ENCODE measurements around the gene ANKLE2. TPM values are rescaled to one million over a fixed set of nuclear protein-coding genes. Genes with fewer than 3 reads are reported as not detected.
"Not testable (repeated sequence)": the region's sequence is repeated elsewhere in the genome, so short reads cannot be mapped to it uniquely, and the experiment has no call there.

ANKLE2 gene
- total RNA-seq, 4 donors from 2014 or later, result 68.2 to 103 (median 82.9) TPM

DNA sequence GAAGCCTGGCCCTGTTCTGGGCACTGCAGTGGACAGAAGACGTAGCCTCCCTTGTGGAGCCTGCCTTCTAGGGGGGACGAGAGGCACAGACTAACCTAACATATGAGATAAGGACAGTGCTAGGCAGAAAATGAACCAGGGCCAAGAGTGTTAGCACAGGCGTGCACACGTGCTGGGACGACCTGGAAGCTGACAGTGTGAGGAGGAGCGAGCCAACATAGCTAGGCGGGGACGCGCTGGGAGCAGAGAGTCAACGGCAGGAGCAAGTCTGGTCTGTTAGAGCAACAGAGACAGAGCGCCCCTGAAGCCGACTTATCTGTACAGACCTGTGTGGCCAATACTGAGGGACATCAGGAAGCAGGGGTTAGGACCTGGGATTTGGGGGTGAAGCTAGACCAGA is 66.2 kb downstream of the ANKLE2 start:
- 95 to 96% methylated on average over 12 of the region's 12 CpGs for WGBS, 2 donors

DNA sequence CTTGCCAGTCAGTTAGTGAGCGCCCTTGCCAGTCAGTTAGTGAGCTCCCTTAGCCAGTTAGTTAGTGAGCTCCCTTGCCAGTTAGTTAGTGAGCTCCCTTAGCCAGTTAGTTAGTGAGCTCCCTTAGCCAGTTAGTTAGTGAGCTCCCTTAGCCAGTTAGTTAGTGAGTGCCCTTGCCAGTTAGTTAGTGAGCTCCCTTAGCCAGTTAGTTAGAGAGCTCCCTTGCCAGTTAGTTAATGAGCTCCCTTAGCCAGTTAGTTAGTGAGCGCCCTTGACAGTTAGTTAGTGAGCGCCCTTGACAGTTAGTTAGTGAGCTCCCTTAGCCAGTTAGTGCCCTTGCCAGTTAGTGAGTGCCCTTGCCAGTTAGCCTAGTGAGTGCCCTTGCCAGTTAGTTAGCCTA is 66.7 kb downstream of the ANKLE2 start:
- WGBS, 2 donors, result 100% methylated on average over 3 of the region's 3 CpGs
- H3K4me1 ChIP-seq; H3K27me3 ChIP-seq; DNase-seq (ENCODE audit: low spot score in 2 of 2); H3K27ac ChIP-seq; H3K9me3 ChIP-seq; H3K4me3 ChIP-seq: not testable (repeated sequence)
- H3K36me3 ChIP-seq, result peaks cover 0 to 47% (median 2%) of the 10 kb centered on the region in 3 donors

More for the DNA sequence above, 66.2 kb downstream of the ANKLE2 start:
- no peak for DNase-seq (ENCODE audit: low spot score in 2 of 2)
- peaks cover 0 to 44% (median 2%) of the 10 kb centered on the region in 3 donors for H3K36me3 ChIP-seq
- no peaks in the 10 kb centered on the region for H3K9me3 ChIP-seq
- no peak overlapping the region for H3K27ac ChIP-seq
- no peak for TF ChIP-seq EP300 (IDR thresholded peaks at IDR 0.05)
- no peak for TF ChIP-seq POLR2A (IDR thresholded peaks at IDR 0.05)
- no peak for TF ChIP-seq CTCF (IDR thresholded peaks at IDR 0.05)
- H3K27me3 ChIP-seq, result no peaks in the 10 kb centered on the region
- H3K4me3 ChIP-seq, result no peak overlapping the region
- peaks cover 0 to 1% (median 0%) of the 10 kb centered on the region in 4 donors for H3K4me1 ChIP-seq

DNA sequence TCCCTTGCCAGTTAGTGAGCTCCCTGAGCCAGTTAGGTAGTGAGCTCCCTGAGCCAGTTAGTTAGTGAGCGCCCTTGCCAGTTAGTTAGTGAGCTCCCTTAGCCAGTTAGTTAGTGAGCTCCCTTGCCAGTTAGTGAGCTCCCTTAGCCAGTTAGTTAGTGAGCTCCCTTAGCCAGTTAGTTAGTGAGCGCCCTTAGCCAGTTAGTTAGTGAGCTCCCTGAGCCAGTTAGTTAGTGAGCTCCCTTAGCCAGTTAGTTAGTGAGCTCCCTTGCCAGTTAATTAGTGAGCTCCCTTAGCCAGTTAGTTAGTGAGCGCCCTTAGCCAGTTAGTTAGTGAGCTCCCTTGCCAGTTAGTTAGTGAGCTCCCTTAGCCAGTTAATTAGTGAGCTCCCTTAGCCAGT is 69.6 kb downstream of the ANKLE2 start:
- Histone ChIP-seq H3K4me1 (peaks cover 0 to 15% (median 0%) of the 10 kb centered on the region in 4 donors), H3K36me3 (peaks cover 0 to 21% (median 2%) of the 10 kb centered on the region in 3 donors)
- not testable (repeated sequence) for H3K4me3 ChIP-seq; DNase-seq (ENCODE audit: low spot score in 2 of 2); H3K27me3 ChIP-seq; H3K27ac ChIP-seq; H3K9me3 ChIP-seq
- 94 to 96% methylated on average over 3 of the region's 3 CpGs for WGBS, 2 donors

DNA sequence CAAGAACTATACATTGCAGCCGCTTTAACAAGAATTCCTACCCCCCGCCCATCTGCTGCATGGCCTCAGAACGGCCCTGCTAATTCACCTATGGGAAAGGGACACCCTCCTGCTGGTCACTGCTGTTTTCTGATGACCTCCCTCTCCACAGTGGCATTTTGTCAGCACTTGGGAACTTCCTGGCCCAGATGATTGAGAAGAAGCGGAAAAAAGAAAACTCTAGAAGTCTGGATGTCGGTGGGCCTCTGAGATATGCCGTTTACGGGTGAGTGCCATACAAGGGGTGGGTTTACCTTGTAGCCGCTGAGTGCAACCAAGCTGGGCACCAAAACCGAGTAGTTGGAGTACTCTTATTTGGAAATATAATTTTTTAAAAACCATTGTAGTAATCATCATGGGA is 71.5 kb downstream of the ANKLE2 start:
- Histone ChIP-seq H3K4me3 (no peak overlapping the region), H3K27ac (no peak overlapping the region), H3K4me1 (peaks cover 0 to 29% (median 4%) of the 10 kb centered on the region in 4 donors), H3K36me3 (peaks cover 0 to 6% (median 0%) of the 10 kb centered on the region in 3 donors), H3K27me3 (no peaks in the 10 kb centered on the region), H3K9me3 (no peaks in the 10 kb centered on the region)
- DNase-seq (ENCODE audit: low spot score in 2 of 2), result no peak
- TF ChIP-seq EP300 (IDR thresholded peaks at IDR 0.05), result no peak
- TF ChIP-seq CTCF (IDR thresholded peaks at IDR 0.05), result no peak
- TF ChIP-seq POLR2A (IDR thresholded peaks at IDR 0.05), result no peak
- 91 to 96% methylated on average over 9 of the region's 9 CpGs for WGBS, 2 donors

DNA sequence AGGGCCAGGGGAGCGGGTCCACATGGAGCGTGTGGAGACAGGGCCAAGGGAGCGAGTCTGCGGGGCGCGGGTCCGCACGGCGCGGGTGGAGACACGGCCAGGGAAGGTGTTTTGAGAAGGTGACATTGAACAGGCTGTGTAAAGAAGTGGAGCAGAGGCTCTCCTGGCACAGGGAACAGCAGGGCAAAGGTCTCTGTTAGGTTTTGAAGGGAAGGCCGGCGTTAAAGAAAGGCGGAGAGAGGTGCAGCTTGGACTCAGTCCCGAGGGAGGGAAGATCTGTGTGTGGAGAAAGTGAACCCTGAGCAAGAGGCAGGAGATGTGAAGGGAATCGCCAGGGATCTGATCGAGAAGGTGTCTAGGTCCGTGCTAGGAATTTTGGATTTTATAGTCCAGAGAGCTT is 72.4 kb downstream of the ANKLE2 start:
- TF ChIP-seq EP300 (IDR thresholded peaks at IDR 0.05), result no peak
- TF ChIP-seq CTCF (IDR thresholded peaks at IDR 0.05), result no peak
- DNase-seq (ENCODE audit: low spot score in 2 of 2), result no peak
- Histone ChIP-seq H3K27ac (peak overlapping the region in 2 of 4 donors; percentile 11 to 50), H3K9me3 (no peaks in the 10 kb centered on the region), H3K4me1 (peaks cover 0 to 32% (median 4%) of the 10 kb centered on the region in 4 donors), H3K27me3 (no peaks in the 10 kb centered on the region), H3K36me3 (peaks cover 0 to 6% (median 0%) of the 10 kb centered on the region in 3 donors), H3K4me3 (peak overlapping the region in 2 of 4 donors; percentile 9 to 26)
- WGBS, 2 donors, result 78 to 83% methylated on average over 18 of the region's 18 CpGs

- H3K9me3 ChIP-seq, result no peaks in the 10 kb centered on the region
- H3K27me3 ChIP-seq, result no peaks in the 10 kb centered on the region
- H3K27ac ChIP-seq, result peak within 1 kb of the TSS; percentile 37 to 79 (median 67)
- peak within 1 kb of the TSS; percentile 83 to 98 (median 92) for H3K4me3 ChIP-seq
- peaks cover 0 to 32% (median 4%) of the 10 kb centered on the region in 4 donors for H3K4me1 ChIP-seq
- peak; percentile 92 to 94 for DNase-seq (ENCODE audit: low spot score in 2 of 2)
- WGBS, 2 donors, result 2% methylated on average over 32 of the region's 134 CpGs; no CpG with 5 or more reads in 1 of the 2 donors
- H3K36me3 ChIP-seq, result peaks cover 0 to 6% (median 0%) of the 10 kb centered on the region in 3 donors
- TF ChIP-seq POLR2A (IDR thresholded peaks at IDR 0.05) (peak in 1 of 2 donors; percentile 66), CTCF (IDR thresholded peaks at IDR 0.05) (peak in 3 of 5 experiments; percentile 13 to 57 (median 52)), EP300 (IDR thresholded peaks at IDR 0.05) (peak; percentile 72 to 82)
Measured at GRCh38 chr12:132687211-132688164, 74.1 kb downstream of the ANKLE2 start, which contains the start of the genes POLE and PXMP2. POLE (minus strand) TSS chr12:132687342; CDS start chr12:132687315, 27 bp downstream. PXMP2 (plus strand) TSS chr12:132687587; CDS start chr12:132687671, 84 bp downstream.
